ENCODE measurements around the gene CXADR.

The CXADR gene

GRCh38 chr21:17554120-17554519, 41.3 kb downstream of the CXADR start:
- ATAC-seq, result no peak
- no peak for TF ChIP-seq CSRNP3 (CRISPR knock-in tag; IDR thresholded peaks at IDR 0.05)
- no peak for TF ChIP-seq PPARA (CRISPR knock-in tag; IDR thresholded peaks at IDR 0.05; ENCODE audit: borderline replicate concordance)
- no peak for TF ChIP-seq ZFP30 (CRISPR knock-in tag; IDR thresholded peaks at IDR 0.05)
- TF ChIP-seq BACH2 (CRISPR knock-in tag; IDR thresholded peaks at IDR 0.05; ENCODE audit: borderline replicate concordance), result no peak
- TF ChIP-seq ARNTL (CRISPR knock-in tag; IDR thresholded peaks at IDR 0.05; ENCODE audit: borderline replicate concordance, low read depth), result no peak
- no peak for TF ChIP-seq ZC3H10 (CRISPR knock-in tag; IDR thresholded peaks at IDR 0.05)
- TF ChIP-seq ZNF565 (CRISPR knock-in tag; conservative IDR thresholded peaks at IDR 0.05; ENCODE audit: low read depth), result no peak
- TF ChIP-seq RARB (CRISPR knock-in tag; IDR thresholded peaks at IDR 0.05), result no peak
- no peak for TF ChIP-seq SNAI2 (CRISPR knock-in tag; IDR thresholded peaks at IDR 0.05)
- TF ChIP-seq ZNF8 (CRISPR knock-in tag; IDR thresholded peaks at IDR 0.05), result no peak
- TF ChIP-seq CSDC2 (CRISPR knock-in tag; IDR thresholded peaks at IDR 0.05), result no peak
- TF ChIP-seq CREB5 (CRISPR knock-in tag; IDR thresholded peaks at IDR 0.05; ENCODE audit: low read depth), result no peak
- TF ChIP-seq ISL1 (CRISPR knock-in tag; IDR thresholded peaks at IDR 0.05), result no peak
- TF ChIP-seq OSR1 (CRISPR knock-in tag; IDR thresholded peaks at IDR 0.05), result no peak
- no peak for TF ChIP-seq POU6F1 (CRISPR knock-in tag; IDR thresholded peaks at IDR 0.05; ENCODE audit: borderline replicate concordance, low read depth)
- no peak for TF ChIP-seq ZFP3 (CRISPR knock-in tag; IDR thresholded peaks at IDR 0.05)

- TF ChIP-seq ZNF565 (CRISPR knock-in tag; conservative IDR thresholded peaks at IDR 0.05; ENCODE audit: low read depth) (no peak), POU6F1 (CRISPR knock-in tag; IDR thresholded peaks at IDR 0.05; ENCODE audit: borderline replicate concordance, low read depth) (no peak), ZFP3 (CRISPR knock-in tag; IDR thresholded peaks at IDR 0.05) (no peak), OSR1 (CRISPR knock-in tag; IDR thresholded peaks at IDR 0.05) (no peak), ISL1 (CRISPR knock-in tag; IDR thresholded peaks at IDR 0.05) (no peak)
- peak; percentile 84 for ATAC-seq
Measured at GRCh38 chr21:17554679-17555465, 42.0 kb downstream of the CXADR start.

GRCh38 chr21:17560377-17561025, 47.7 kb downstream of the CXADR start:
- no peak for ATAC-seq

GRCh38 chr21:17570786-17571185, 57.9 kb downstream of the CXADR start:
- ATAC-seq, result no peak
- TF ChIP-seq ZNF565 (CRISPR knock-in tag; conservative IDR thresholded peaks at IDR 0.05; ENCODE audit: low read depth), result no peak
- TF ChIP-seq PATZ1 (CRISPR knock-in tag; IDR thresholded peaks at IDR 0.05; ENCODE audit: borderline replicate concordance), result no peak
- TF ChIP-seq CSDC2 (CRISPR knock-in tag; IDR thresholded peaks at IDR 0.05), result no peak
- no peak for TF ChIP-seq ISL1 (CRISPR knock-in tag; IDR thresholded peaks at IDR 0.05)
- no peak for TF ChIP-seq PPARA (CRISPR knock-in tag; IDR thresholded peaks at IDR 0.05; ENCODE audit: borderline replicate concordance)
- TF ChIP-seq CREB5 (CRISPR knock-in tag; IDR thresholded peaks at IDR 0.05; ENCODE audit: low read depth), result no peak
- no peak for TF ChIP-seq TCF4 (CRISPR knock-in tag; IDR thresholded peaks at IDR 0.05; ENCODE audit: borderline replicate concordance)
- TF ChIP-seq ZFP3 (CRISPR knock-in tag; IDR thresholded peaks at IDR 0.05), result no peak
- TF ChIP-seq ZC3H10 (CRISPR knock-in tag; IDR thresholded peaks at IDR 0.05), result no peak
- TF ChIP-seq POU6F1 (CRISPR knock-in tag; IDR thresholded peaks at IDR 0.05; ENCODE audit: borderline replicate concordance, low read depth), result no peak

More at GRCh38 chr21:17560377-17561025, 47.7 kb downstream of the CXADR start:
- TF ChIP-seq ZNF70 (CRISPR knock-in tag; IDR thresholded peaks at IDR 0.05), result no peak
- no peak for TF ChIP-seq ZFP30 (CRISPR knock-in tag; IDR thresholded peaks at IDR 0.05)
